Suprapubic skin (tissue), 4 donors: ENCODE results near the gene CYP19A1.

Experiments used
- CTCF ChIP-seq, 2 donors: fragments of 200-600 bp in 1 of 2; fragments of 450-650 bp in 1 of 2; sonication (generic) in 1 of 2; IDR thresholded peaks; one replicate each; pipeline ENCODE4 v1.5.1; 2016 to 2019; ENCODE audit warnings: antibody characterized with exemption in 2 of 2, mild to moderate bottlenecking in 1 of 2, moderate library complexity in 1 of 2
- EP300 ChIP-seq: sonication (generic); formaldehyde crosslinking; IDR thresholded peaks from one replicate; pipeline ENCODE4 v1.6.1; 2017; ENCODE audit warnings: antibody characterized with exemption
- POLR2AphosphoS5 ChIP-seq, 3 donors: sonication (generic); formaldehyde crosslinking; IDR thresholded peaks; one replicate each; pipeline ENCODE4 v1.6.1; 2017; ENCODE audit warnings: antibody characterized with exemption in 3 of 3

GRCh38 chr15:51316636-51317035 lies 21.8 kb downstream of the CYP19A1 start:
- TF ChIP-seq POLR2AphosphoS5 (IDR thresholded peaks at IDR 0.05) (no peak), CTCF (IDR thresholded peaks at IDR 0.05) (no peak), EP300 (no peak)
